Measurements from ENCODE around the gene MZB1. TPM values are rescaled to one million over a fixed set of nuclear protein-coding genes. Genes with fewer than 3 reads are reported as not detected.

Gene MZB1
- total RNA-seq, 1 donor from 2014 or later = not detected

GRCh38 chr5:139406963-139407362 lies 17.2 kb upstream of the MZB1 start:
- no peak overlapping the region for H3K27ac ChIP-seq
- no peaks in the 10 kb centered on the region for H3K9me3 ChIP-seq
- peaks cover 26% of the 10 kb centered on the region for H3K4me1 ChIP-seq
- H3K27me3 ChIP-seq = no peaks in the 10 kb centered on the region
- DNase-seq (ENCODE audit: extremely low spot score in 2 of 2) = no peak
- no peak overlapping the region for H3K4me3 ChIP-seq
- no peaks in the 10 kb centered on the region for H3K36me3 ChIP-seq
- TF ChIP-seq POLR2A (IDR thresholded peaks at IDR 0.05) (no peak), POLR2AphosphoS5 (IDR thresholded peaks at IDR 0.05; ENCODE audit: insufficient read depth in 1 of 2, low read depth in 1 of 2) (no peak), CTCF (IDR thresholded peaks at IDR 0.05) (no peak)
- intact Hi-C loops (cut with DNase I) = no loop called here

- H3K36me3 ChIP-seq = no peaks in the 10 kb centered on the region
- no peak for DNase-seq (ENCODE audit: extremely low spot score in 2 of 2)
- intact Hi-C loops (cut with DNase I) = no loop called here
- peak overlapping the region in 1 of 2 donors; percentile 40 for H3K4me3 ChIP-seq
- H3K27ac ChIP-seq = peak overlapping the region; percentile 82
- H3K27me3 ChIP-seq = no peaks in the 10 kb centered on the region
- H3K9me3 ChIP-seq = no peaks in the 10 kb centered on the region
- H3K4me1 ChIP-seq = peaks cover 16% of the 10 kb centered on the region
- TF ChIP-seq POLR2A (IDR thresholded peaks at IDR 0.05) (no peak), CTCF (IDR thresholded peaks at IDR 0.05) (no peak), POLR2AphosphoS5 (IDR thresholded peaks at IDR 0.05; ENCODE audit: insufficient read depth in 1 of 2, low read depth in 1 of 2) (no peak)
These were observed 14.7 kb upstream of the MZB1 start for GRCh38 chr5:139404484-139404840.

GRCh38 chr5:139403787-139404483 lies 14.2 kb upstream of the MZB1 start, which contains the start of gene SPATA24:
Gene SPATA24 (minus strand): TSS chr5:139404089. CDS start chr5:139404060, 29 bp downstream.
- Histone ChIP-seq H3K4me1 (peaks cover 16% of the 10 kb centered on the region), H3K4me3 (peak within 1 kb of the TSS; percentile 40 to 50), H3K9me3 (no peaks in the 10 kb centered on the region), H3K27me3 (no peaks in the 10 kb centered on the region), H3K27ac (peak within 1 kb of the TSS; percentile 82), H3K36me3 (no peaks in the 10 kb centered on the region)
- DNase-seq (ENCODE audit: extremely low spot score in 2 of 2) = peak in 1 of 2 donors; percentile 97
- peak in 1 of 2 donors; percentile 8 for TF ChIP-seq POLR2A (IDR thresholded peaks at IDR 0.05)
- TF ChIP-seq CTCF (IDR thresholded peaks at IDR 0.05) = no peak
- TF ChIP-seq POLR2AphosphoS5 (IDR thresholded peaks at IDR 0.05; ENCODE audit: insufficient read depth in 1 of 2, low read depth in 1 of 2) = peak; percentile 90
- intact Hi-C loops (cut with DNase I) = no loop called here

- H3K4me1 ChIP-seq = peaks cover 16% of the 10 kb centered on the region
- no peaks in the 10 kb centered on the region for H3K9me3 ChIP-seq
- no peak for DNase-seq (ENCODE audit: extremely low spot score in 2 of 2)
- peak overlapping the region; percentile 40 to 50 for H3K4me3 ChIP-seq
- TF ChIP-seq CTCF (IDR thresholded peaks at IDR 0.05) = no peak
- no peak for TF ChIP-seq POLR2AphosphoS5 (IDR thresholded peaks at IDR 0.05; ENCODE audit: insufficient read depth in 1 of 2, low read depth in 1 of 2)
- no peak for TF ChIP-seq POLR2A (IDR thresholded peaks at IDR 0.05)
- H3K36me3 ChIP-seq = no peaks in the 10 kb centered on the region
- H3K27me3 ChIP-seq = no peaks in the 10 kb centered on the region
- H3K27ac ChIP-seq = peak overlapping the region; percentile 82
- intact Hi-C loops (cut with DNase I) = no loop called here
These were observed 13.7 kb upstream of the MZB1 start for GRCh38 chr5:139403418-139403786.

GRCh38 chr5:139402561-139403158 lies 12.9 kb upstream of the MZB1 start:
- peaks cover 16% of the 10 kb centered on the region for H3K4me1 ChIP-seq
- intact Hi-C loops (cut with DNase I) = no loop called here

More at GRCh38 chr5:139402561-139403158, 12.9 kb upstream of the MZB1 start:
- Histone ChIP-seq H3K4me3 (no peak overlapping the region), H3K9me3 (no peaks in the 10 kb centered on the region), H3K36me3 (no peaks in the 10 kb centered on the region), H3K27me3 (no peaks in the 10 kb centered on the region), H3K27ac (peak overlapping the region; percentile 82)
- no peak for DNase-seq (ENCODE audit: extremely low spot score in 2 of 2)
- TF ChIP-seq POLR2A (IDR thresholded peaks at IDR 0.05) (no peak), CTCF (IDR thresholded peaks at IDR 0.05) (no peak), POLR2AphosphoS5 (IDR thresholded peaks at IDR 0.05; ENCODE audit: insufficient read depth in 1 of 2, low read depth in 1 of 2) (no peak)

Data from vagina (tissue), 2 donors.